ENCODE data around the gene SUMO2. TPM values are rescaled to one million over a fixed set of nuclear protein-coding genes. Genes with fewer than 3 reads are reported as not detected.
"Not testable (repeated sequence)": the region's sequence is repeated elsewhere in the genome, so short reads cannot be mapped to it uniquely, and the experiment has no call there.

The SUMO2 gene
- total and polyA plus RNA-seq, 8 donors: 321 to 735 (median 651) TPM

GRCh38 chr17:75218131-75218530 is 35.4 kb upstream of the SUMO2 start:
- no peak overlapping the region for H3K27ac ChIP-seq
- intact Hi-C loops (cut with DNase I): no loop called here
- no peaks in the 10 kb centered on the region for H3K27me3 ChIP-seq
- H3K36me3 ChIP-seq: peaks cover 0 to 100% of the 10 kb centered on the region in 2 donors
- no peak overlapping the region for H3K4me3 ChIP-seq
- ATAC-seq: no peak
- no peak for TF ChIP-seq CTCF (IDR thresholded peaks at IDR 0.05)
- H3K4me1 ChIP-seq: no peaks in the 10 kb centered on the region
- no peak for DNase-seq
- H3K9me3 ChIP-seq: no peaks in the 10 kb centered on the region

GRCh38 chr17:75209061-75209460 is 26.3 kb upstream of the SUMO2 start:
- Histone ChIP-seq H3K27ac (no peak overlapping the region), H3K36me3 (peaks cover 0 to 59% of the 10 kb centered on the region in 2 donors), H3K27me3 (no peaks in the 10 kb centered on the region), H3K4me1 (peaks cover 11 to 32% of the 10 kb centered on the region in 2 donors), H3K4me3 (no peak overlapping the region), H3K9me3 (no peaks in the 10 kb centered on the region)
- ATAC-seq (no peak), DNase-seq (no peak)
- TF ChIP-seq CTCF (IDR thresholded peaks at IDR 0.05): no peak
- intact Hi-C loops (cut with DNase I): loop anchor here in 1 of 2 donors (10.0 kb wide), 1 partner anchor 94 kb away; no protein-coding TSS in a partner anchor

- no peaks in the 10 kb centered on the region for H3K9me3 ChIP-seq
- no peak overlapping the region for H3K4me3 ChIP-seq
- H3K4me1 ChIP-seq: peaks cover 11 to 32% of the 10 kb centered on the region in 2 donors
- H3K27me3 ChIP-seq: no peaks in the 10 kb centered on the region
- ATAC-seq: no peak
- intact Hi-C loops (cut with DNase I): loop anchor here in 1 of 2 donors (10.0 kb wide), 1 partner anchor 93 kb away; no protein-coding TSS in a partner anchor
- no peak for DNase-seq
- H3K36me3 ChIP-seq: peaks cover 0 to 50% of the 10 kb centered on the region in 2 donors
- H3K27ac ChIP-seq: no peak overlapping the region
- TF ChIP-seq CTCF (IDR thresholded peaks at IDR 0.05): no peak
These were observed 25.4 kb upstream of the SUMO2 start for GRCh38 chr17:75208161-75208560.

GRCh38 chr17:75207760-75208159 is 25.0 kb upstream of the SUMO2 start:
- no peak for DNase-seq
- intact Hi-C loops (cut with DNase I): loop anchor here in 1 of 2 donors (10.0 kb wide), 1 partner anchor 93 kb away; no protein-coding TSS in a partner anchor
- no peaks in the 10 kb centered on the region for H3K9me3 ChIP-seq
- no peak overlapping the region for H3K4me3 ChIP-seq
- peaks cover 11 to 32% of the 10 kb centered on the region in 2 donors for H3K4me1 ChIP-seq
- TF ChIP-seq CTCF (IDR thresholded peaks at IDR 0.05): no peak
- H3K27ac ChIP-seq: no peak overlapping the region
- peaks cover 0 to 46% of the 10 kb centered on the region in 2 donors for H3K36me3 ChIP-seq
- no peaks in the 10 kb centered on the region for H3K27me3 ChIP-seq
- ATAC-seq: no peak

- Histone ChIP-seq H3K36me3 (peaks cover 0 to 39% of the 10 kb centered on the region in 2 donors), H3K4me1 (peaks cover 11 to 33% of the 10 kb centered on the region in 2 donors), H3K4me3 (peak overlapping the region in 1 of 2 donors; percentile 97)
- DNase-seq, H3K27me3 ChIP-seq, H3K9me3 ChIP-seq, H3K27ac ChIP-seq, ATAC-seq: not testable (repeated sequence)
- intact Hi-C loops (cut with DNase I): loop anchor here in 1 of 2 donors (10.0 kb wide), 1 partner anchor 92 kb away; no protein-coding TSS in a partner anchor
These were observed 24.3 kb upstream of the SUMO2 start for GRCh38 chr17:75207050-75207407.

GRCh38 chr17:75205793-75206163 is 23.0 kb upstream of the SUMO2 start:
- peaks cover 11 to 36% of the 10 kb centered on the region in 2 donors for H3K4me1 ChIP-seq
- H3K9me3 ChIP-seq: no peaks in the 10 kb centered on the region
- DNase-seq (no peak), ATAC-seq (no peak)
- peak overlapping the region; percentile 77 to 97 for H3K4me3 ChIP-seq
- peak overlapping the region; percentile 94 to 96 for H3K27ac ChIP-seq
- no peak for TF ChIP-seq CTCF (IDR thresholded peaks at IDR 0.05)
- H3K27me3 ChIP-seq: no peaks in the 10 kb centered on the region
- peaks cover 0 to 26% of the 10 kb centered on the region in 2 donors for H3K36me3 ChIP-seq
- intact Hi-C loops (cut with DNase I): loop anchor here in 1 of 2 donors (10.0 kb wide), 1 partner anchor 91 kb away; no protein-coding TSS in a partner anchor

Measured in left lung (tissue), 10 donors.